ENCODE results near the gene TFAP2B. TPM values are rescaled to one million over a fixed set of nuclear protein-coding genes. Genes with fewer than 3 reads are reported as not detected.

TFAP2B gene
- total RNA-seq, 5 donors from 2014 or later (not counting 1 experiment from before 2014, with no cell fraction given): not detected

DNA sequence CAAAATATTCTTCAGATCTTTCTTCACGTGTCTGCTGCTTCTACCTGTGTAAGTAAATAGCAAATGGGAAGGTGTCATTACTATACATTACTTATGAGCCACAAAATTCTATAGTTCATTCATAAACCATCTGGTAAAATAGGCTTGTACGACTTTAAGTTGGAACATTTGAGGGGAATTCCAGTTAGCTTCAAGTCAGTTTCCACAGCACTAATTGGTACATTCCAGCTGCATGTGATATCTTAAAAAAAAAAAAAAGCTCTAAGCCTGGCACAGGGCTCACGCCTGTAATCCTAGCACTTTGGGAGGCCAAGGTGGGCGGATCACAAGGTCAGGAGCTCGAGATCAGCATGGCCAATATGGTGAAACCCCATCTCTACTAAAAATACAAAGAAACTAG lies 23.1 kb upstream of the TFAP2B start:
- ChIA-PET CTCF (no interaction called here), POLR2A (no interaction called here)
- peaks cover 0 to 2% (median 0%) of the 10 kb centered on the region in 3 donors for H3K9me3 Mint-ChIP-seq

DNA sequence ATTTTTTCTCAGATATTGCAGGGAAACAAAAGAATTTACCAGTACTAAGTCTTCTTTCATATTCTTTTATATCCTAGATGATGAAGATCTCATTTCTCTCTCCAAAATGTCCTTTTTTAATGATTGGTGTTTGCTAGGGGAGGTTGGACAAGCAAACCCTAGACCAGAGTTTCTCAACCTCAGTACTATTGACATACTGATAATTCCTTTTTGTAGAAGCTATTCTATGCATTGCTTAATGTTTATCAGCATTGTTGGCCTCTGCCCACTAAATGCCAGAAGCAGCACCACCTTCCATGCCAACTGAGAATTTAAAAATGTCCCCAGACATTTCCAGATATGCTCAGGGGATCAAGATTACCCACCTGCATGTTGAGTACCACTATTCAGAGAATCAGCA lies 14.4 kb upstream of the TFAP2B start:
- Histone ChIP-seq H3K4me1 (ENCODE audit: control insufficient read depth in 1 of 2, extremely low read depth in 1 of 2, insufficient read depth in 2 of 2, low read length in 2 of 2) (no peaks in the 10 kb centered on the region), H3K36me3 (ENCODE audit: control insufficient read depth in 2 of 2, extremely low read depth in 1 of 2, insufficient read depth in 1 of 2, low read length in 1 of 2) (no peaks in the 10 kb centered on the region), H3K27ac (ENCODE audit: low read length) (no peak overlapping the region), H3K9me3 (no peaks in the 10 kb centered on the region), H3K27me3 (replicated peaks in 1 of 2; ENCODE audit: control insufficient read depth in 2 of 2, extremely low read depth in 1 of 2, insufficient read depth in 2 of 2, low read length in 1 of 2) (peaks cover 0 to 3% of the 10 kb centered on the region in 2 experiments), H3K4me3 (ENCODE audit: control insufficient read depth in 1 of 2, extremely low read depth in 1 of 2, low read length in 1 of 2) (no peak overlapping the region)
- H3K4me1 Mint-ChIP-seq: no peaks in the 10 kb centered on the region
- ATAC-seq (replicated peaks in 1 of 4) (no peak), DNase-seq (no peak)
- CTCF ChIA-PET: no interaction called here
- H3K27ac Mint-ChIP-seq: no peak overlapping the region
- H3K27me3 Mint-ChIP-seq: peaks cover 0 to 3% of the 10 kb centered on the region in 2 donors
- H3K36me3 Mint-ChIP-seq: no peaks in the 10 kb centered on the region
- H3K4me3 Mint-ChIP-seq: no peak overlapping the region
- POLR2A ChIA-PET: no interaction called here
- H3K9me3 Mint-ChIP-seq: peaks cover 0 to 2% (median 0%) of the 10 kb centered on the region in 3 donors

More for the DNA sequence above, 23.1 kb upstream of the TFAP2B start:
- DNase-seq (no peak), ATAC-seq (replicated peaks in 1 of 4) (no peak)
- Histone ChIP-seq H3K4me1 (ENCODE audit: control insufficient read depth in 1 of 2, extremely low read depth in 1 of 2, insufficient read depth in 2 of 2, low read length in 2 of 2) (no peaks in the 10 kb centered on the region), H3K36me3 (ENCODE audit: control insufficient read depth in 2 of 2, extremely low read depth in 1 of 2, insufficient read depth in 1 of 2, low read length in 1 of 2) (no peaks in the 10 kb centered on the region), H3K4me3 (ENCODE audit: control insufficient read depth in 1 of 2, extremely low read depth in 1 of 2, low read length in 1 of 2) (no peak overlapping the region), H3K9me3 (no peaks in the 10 kb centered on the region), H3K27me3 (replicated peaks in 1 of 2; ENCODE audit: control insufficient read depth in 2 of 2, extremely low read depth in 1 of 2, insufficient read depth in 2 of 2, low read length in 1 of 2) (no peaks in the 10 kb centered on the region), H3K27ac (ENCODE audit: low read length) (no peak overlapping the region)
- Mint-ChIP-seq H3K4me1 (no peaks in the 10 kb centered on the region), H3K36me3 (no peaks in the 10 kb centered on the region), H3K4me3 (no peak overlapping the region), H3K27me3 (peaks cover 2 to 5% of the 10 kb centered on the region in 2 donors), H3K27ac (no peak overlapping the region)
- whole genome bisulfite sequencing (ENCODE audit: insufficient coverage): 55% methylated on average over 2 of the region's 5 CpGs

DNA sequence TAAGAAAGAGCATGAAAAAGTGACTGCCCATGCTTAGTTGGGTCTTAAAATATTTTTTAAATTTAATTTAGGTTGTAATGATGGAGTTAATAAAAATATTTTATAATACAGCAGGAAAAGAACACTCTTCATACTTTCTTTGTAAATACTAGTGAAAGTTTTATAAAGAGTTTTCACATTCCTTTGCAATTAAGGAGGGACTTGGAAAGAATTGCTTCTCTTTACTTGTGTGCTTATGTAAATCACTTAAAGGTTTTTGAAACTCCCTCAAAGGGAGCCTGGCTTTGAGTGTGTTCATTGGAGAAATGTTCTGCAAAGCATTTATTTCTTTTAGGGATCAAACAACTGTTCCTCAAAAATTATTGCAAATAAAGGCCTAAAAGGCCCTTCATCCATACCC lies 11.6 kb upstream of the TFAP2B start:
- H3K4me1 Mint-ChIP-seq: no peaks in the 10 kb centered on the region
- no peaks in the 10 kb centered on the region for H3K9me3 ChIP-seq
- CTCF ChIA-PET: no interaction called here

DNA sequence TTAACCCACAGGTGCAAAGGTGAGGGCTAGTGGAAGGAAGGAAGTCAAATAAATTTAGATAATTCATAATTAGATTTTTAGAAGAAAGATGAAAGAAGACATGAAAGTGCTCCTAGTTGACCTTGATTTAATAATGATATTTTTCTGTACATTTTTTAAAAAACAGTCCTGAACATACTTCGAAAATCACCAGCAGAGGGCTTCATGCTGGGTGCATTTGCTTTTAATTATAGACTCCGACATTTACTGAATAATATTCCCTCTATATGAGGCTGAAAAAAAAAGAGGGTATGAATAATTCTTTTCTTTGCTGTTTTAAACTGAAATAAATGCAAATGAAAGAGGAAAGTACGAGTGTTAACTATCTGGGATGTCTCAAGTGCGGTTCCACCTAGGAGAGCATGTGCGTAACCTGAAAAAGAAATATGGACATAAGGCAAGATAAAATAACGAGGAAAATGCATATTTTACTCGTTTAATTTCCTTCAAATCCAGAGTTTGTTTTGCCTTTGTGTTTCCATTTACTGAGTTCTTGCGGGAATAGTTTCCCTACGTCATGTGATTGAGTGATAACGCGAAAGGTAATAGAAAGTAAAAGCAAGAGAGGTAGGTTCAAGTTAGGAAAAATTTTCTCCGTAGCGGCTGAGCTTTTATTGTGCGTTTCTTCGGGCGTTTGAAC lies 3.1 kb upstream of the TFAP2B start:
- CTCF ChIA-PET: interaction anchor here in 1 of 2 donors (0.7 kb wide), 1 partner anchor 1234 kb away, joined by 3 read pairs; no protein-coding TSS in a partner anchor

More for the DNA sequence above, 11.6 kb upstream of the TFAP2B start:
- POLR2A ChIA-PET: no interaction called here
- H3K4me3 ChIP-seq (ENCODE audit: control insufficient read depth in 1 of 2, extremely low read depth in 1 of 2, low read length in 1 of 2): no peak overlapping the region
- Mint-ChIP-seq H3K27me3 (peaks cover 3 to 6% of the 10 kb centered on the region in 2 donors), H3K36me3 (no peaks in the 10 kb centered on the region), H3K9me3 (peaks cover 0 to 2% (median 0%) of the 10 kb centered on the region in 3 donors), H3K4me3 (no peak overlapping the region), H3K27ac (no peak overlapping the region)
- H3K27me3 ChIP-seq (replicated peaks in 1 of 2; ENCODE audit: control insufficient read depth in 2 of 2, extremely low read depth in 1 of 2, insufficient read depth in 2 of 2, low read length in 1 of 2): peaks cover 0 to 4% of the 10 kb centered on the region in 2 experiments
- H3K36me3 ChIP-seq (ENCODE audit: control insufficient read depth in 2 of 2, extremely low read depth in 1 of 2, insufficient read depth in 1 of 2, low read length in 1 of 2): no peaks in the 10 kb centered on the region
- H3K4me1 ChIP-seq (ENCODE audit: control insufficient read depth in 1 of 2, extremely low read depth in 1 of 2, insufficient read depth in 2 of 2, low read length in 2 of 2): no peaks in the 10 kb centered on the region
- no peak for DNase-seq
- H3K27ac ChIP-seq (ENCODE audit: low read length): no peak overlapping the region
- ATAC-seq (replicated peaks in 1 of 4): no peak

DNA sequence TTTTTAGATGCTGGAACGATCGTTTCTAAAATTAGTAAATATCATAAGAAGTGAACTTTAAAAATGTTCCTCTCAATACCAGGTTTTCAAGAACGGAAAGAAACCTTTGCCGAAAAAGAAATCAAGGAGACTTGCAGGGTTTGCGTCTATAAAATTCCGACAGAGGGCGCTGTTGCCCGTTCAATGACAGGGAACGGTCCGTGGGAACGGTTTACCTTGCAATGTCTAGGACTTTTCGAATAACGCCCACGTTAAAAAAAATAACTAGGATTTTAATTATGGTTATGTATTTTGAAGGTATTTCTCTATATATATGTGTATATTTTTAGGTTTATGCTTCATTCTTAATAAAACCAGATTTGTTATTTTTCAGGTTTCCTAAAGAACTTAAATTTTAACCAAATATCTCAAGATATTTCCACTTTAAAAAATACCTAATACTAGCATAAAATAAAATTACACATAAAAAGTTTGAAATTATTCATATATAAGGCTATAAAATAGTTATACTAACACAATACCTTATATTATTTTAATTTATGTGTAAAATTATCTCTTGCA lies 2.5 kb upstream of the TFAP2B start:
- no peaks in the 10 kb centered on the region for H3K9me3 Mint-ChIP-seq
- peaks cover 46 to 57% of the 10 kb centered on the region in 2 donors for H3K27me3 Mint-ChIP-seq
- POLR2A ChIA-PET: no interaction called here
- H3K4me1 ChIP-seq (ENCODE audit: control insufficient read depth in 1 of 2, extremely low read depth in 1 of 2, insufficient read depth in 2 of 2, low read length in 2 of 2): peaks cover 0 to 12% of the 10 kb centered on the region in 2 experiments
- H3K36me3 ChIP-seq (ENCODE audit: control insufficient read depth in 2 of 2, extremely low read depth in 1 of 2, insufficient read depth in 1 of 2, low read length in 1 of 2): no peaks in the 10 kb centered on the region
- no peaks in the 10 kb centered on the region for H3K9me3 ChIP-seq
- H3K36me3 Mint-ChIP-seq: no peaks in the 10 kb centered on the region
- no peak overlapping the region for H3K27ac ChIP-seq (ENCODE audit: low read length)
- no peak overlapping the region for H3K27ac Mint-ChIP-seq
- peak overlapping the region; percentile 35 to 67 for H3K4me3 ChIP-seq (ENCODE audit: control insufficient read depth in 1 of 2, extremely low read depth in 1 of 2, low read length in 1 of 2)
- DNase-seq (peak in 26 of 35 experiments; percentile 2 to 63 (median 20)), ATAC-seq (replicated peaks in 1 of 4) (peak in 1 of 4 experiments; percentile 38)
- CTCF ChIA-PET: interaction anchor here (0.7 to 1.0 kb wide), 2 partner anchors 1205 to 1233 kb away, joined by 3 read pairs; no protein-coding TSS in a partner anchor
- WGBS (ENCODE audit: insufficient coverage): 0% methylated on average over 5 of the region's 14 CpGs
- peaks cover 11 to 24% (median 20%) of the 10 kb centered on the region in 3 donors for H3K4me1 Mint-ChIP-seq
- H3K27me3 ChIP-seq (replicated peaks in 1 of 2; ENCODE audit: control insufficient read depth in 2 of 2, extremely low read depth in 1 of 2, insufficient read depth in 2 of 2, low read length in 1 of 2): peaks cover 12 to 20% of the 10 kb centered on the region in 2 experiments
- peak overlapping the region; percentile 61 to 84 (median 82) for H3K4me3 Mint-ChIP-seq

More for the DNA sequence above, 3.1 kb upstream of the TFAP2B start:
- H3K4me3 Mint-ChIP-seq: peak overlapping the region; percentile 61 to 84 (median 82)
- H3K27ac ChIP-seq (ENCODE audit: low read length): no peak overlapping the region
- H3K4me1 Mint-ChIP-seq: peaks cover 7 to 20% (median 17%) of the 10 kb centered on the region in 3 donors
- H3K4me3 ChIP-seq (ENCODE audit: control insufficient read depth in 1 of 2, extremely low read depth in 1 of 2, low read length in 1 of 2): peak overlapping the region; percentile 35 to 67
- POLR2A ChIA-PET: no interaction called here
- DNase-seq: no peak
- no peaks in the 10 kb centered on the region for H3K36me3 ChIP-seq (ENCODE audit: control insufficient read depth in 2 of 2, extremely low read depth in 1 of 2, insufficient read depth in 1 of 2, low read length in 1 of 2)
- H3K9me3 ChIP-seq: no peaks in the 10 kb centered on the region
- no peak overlapping the region for H3K27ac Mint-ChIP-seq
- no peaks in the 10 kb centered on the region for H3K36me3 Mint-ChIP-seq
- ATAC-seq (replicated peaks in 1 of 4): no peak
- H3K27me3 Mint-ChIP-seq: peaks cover 43 to 51% of the 10 kb centered on the region in 2 donors
- H3K27me3 ChIP-seq (replicated peaks in 1 of 2; ENCODE audit: control insufficient read depth in 2 of 2, extremely low read depth in 1 of 2, insufficient read depth in 2 of 2, low read length in 1 of 2): peaks cover 10 to 20% of the 10 kb centered on the region in 2 experiments
- H3K4me1 ChIP-seq (ENCODE audit: control insufficient read depth in 1 of 2, extremely low read depth in 1 of 2, insufficient read depth in 2 of 2, low read length in 2 of 2): peaks cover 0 to 12% of the 10 kb centered on the region in 2 experiments
- WGBS (ENCODE audit: insufficient coverage): 4% methylated on average over 4 of the region's 16 CpGs
- no peaks in the 10 kb centered on the region for H3K9me3 Mint-ChIP-seq

DNA sequence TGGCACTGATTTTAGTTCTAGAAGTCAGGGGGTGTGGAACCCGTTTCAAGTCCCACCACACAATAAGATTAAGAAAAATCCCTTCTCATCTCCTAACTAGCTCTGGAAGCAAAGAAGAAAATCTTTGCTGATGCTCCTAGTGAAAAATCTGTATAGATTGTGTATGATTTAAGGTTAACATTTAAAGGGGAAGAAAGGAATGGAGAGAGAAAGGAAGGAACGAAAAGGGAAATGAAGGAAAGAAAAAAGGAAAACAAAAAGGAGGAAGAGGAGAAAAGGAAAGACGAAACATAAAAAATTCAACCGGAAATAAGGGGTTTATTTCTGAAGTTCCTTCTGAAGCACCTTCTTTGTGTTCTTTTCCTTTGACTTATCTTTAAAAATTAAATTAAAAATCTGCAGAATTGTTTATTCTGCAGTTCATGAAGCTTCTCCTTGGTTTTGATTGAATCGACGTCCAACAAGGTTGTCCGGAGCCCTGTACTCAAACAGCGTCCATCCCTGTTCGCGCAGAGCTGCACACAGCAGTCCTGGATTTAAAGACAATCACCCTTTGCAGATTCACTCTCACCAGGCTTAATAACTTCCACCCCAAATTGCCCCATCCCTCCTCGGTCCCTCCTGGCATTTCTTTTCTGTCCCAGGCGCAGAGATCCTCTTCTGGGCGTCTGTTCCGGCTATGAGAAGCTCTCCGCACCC lies 1.6 kb upstream of the TFAP2B start:
- 26% methylated on average over 8 of the region's 15 CpGs for WGBS (ENCODE audit: insufficient coverage)
- H3K4me3 Mint-ChIP-seq: no peak overlapping the region
- H3K27ac Mint-ChIP-seq: no peak overlapping the region
- H3K9me3 Mint-ChIP-seq: no peaks in the 10 kb centered on the region
- no peaks in the 10 kb centered on the region for H3K9me3 ChIP-seq
- POLR2A ChIA-PET: no interaction called here
- peaks cover 16 to 28% (median 23%) of the 10 kb centered on the region in 3 donors for H3K4me1 Mint-ChIP-seq
- H3K27ac ChIP-seq (ENCODE audit: low read length): no peak overlapping the region
- H3K27me3 Mint-ChIP-seq: peaks cover 55 to 64% of the 10 kb centered on the region in 2 donors
- H3K27me3 ChIP-seq (replicated peaks in 1 of 2; ENCODE audit: control insufficient read depth in 2 of 2, extremely low read depth in 1 of 2, insufficient read depth in 2 of 2, low read length in 1 of 2): peaks cover 13 to 27% of the 10 kb centered on the region in 2 experiments
- no peak overlapping the region for H3K4me3 ChIP-seq (ENCODE audit: control insufficient read depth in 1 of 2, extremely low read depth in 1 of 2, low read length in 1 of 2)
- H3K36me3 ChIP-seq (ENCODE audit: control insufficient read depth in 2 of 2, extremely low read depth in 1 of 2, insufficient read depth in 1 of 2, low read length in 1 of 2): no peaks in the 10 kb centered on the region
- H3K36me3 Mint-ChIP-seq: no peaks in the 10 kb centered on the region
- ATAC-seq (replicated peaks in 1 of 4): no peak
- no peak for DNase-seq
- peaks cover 0 to 12% of the 10 kb centered on the region in 2 experiments for H3K4me1 ChIP-seq (ENCODE audit: control insufficient read depth in 1 of 2, extremely low read depth in 1 of 2, insufficient read depth in 2 of 2, low read length in 2 of 2)
- CTCF ChIA-PET: interaction anchor here in 1 of 2 donors (1.0 kb wide), 1 partner anchor 1205 kb away, joined by 3 read pairs; no protein-coding TSS in a partner anchor

Measured in T-cell (primary cell).